MM.1S (cell line): ENCODE results near the gene FNDC10.

Experiments used
- DNase-seq: peaks from one replicate; pipeline ENCODE4 v3.0.0-alpha.2; 2015
- H2AFZ ChIP-seq: fragments of 300-600 bp; sonication (generic); 2 replicates; pipeline ENCODE4 v1.6.0; 2016; ENCODE audit warnings: antibody characterized with exemption, low read length
- H3F3A ChIP-seq: fragments of 300-600 bp; sonication (generic); 2 replicates; pipeline ENCODE4 v1.6.1; 2016; ENCODE audit warnings: mild to moderate bottlenecking, antibody characterized with exemption, low read length, moderate library complexity, mixed read lengths; ENCODE audit not compliant: insufficient read depth
- H3K27ac ChIP-seq: fragments of 300-600 bp; sonication (generic); 2 replicates; pipeline ENCODE4 v1.5.1; 2016; ENCODE audit warnings: mild to moderate bottlenecking, low read length
- H3K27me3 ChIP-seq: fragments of 300-600 bp; sonication (generic); replicated peaks from 2 replicates; pipeline ENCODE4 v1.6.0; 2016; ENCODE audit warnings: low read length; ENCODE audit not compliant: insufficient read depth
- H3K36me3 ChIP-seq: fragments of 300-600 bp; sonication (generic); replicated peaks from 2 replicates; pipeline ENCODE4 v1.6.1; 2016; ENCODE audit warnings: mild to moderate bottlenecking, low read length, mixed read lengths; ENCODE audit not compliant: insufficient read depth
- H3K4me1 ChIP-seq: fragments of 300-600 bp; sonication (generic); 2 replicates; pipeline ENCODE4 v1.6.1; 2016; ENCODE audit warnings: low read length, mixed read lengths
- H3K4me2 ChIP-seq: fragments of 300-600 bp; sonication (generic); 2 replicates; pipeline ENCODE4 v1.6.0; 2016; ENCODE audit warnings: low read depth, low read length
- H3K4me3 ChIP-seq: fragments of 300-600 bp; sonication (generic); 2 replicates; pipeline ENCODE4 v1.5.1; 2016; ENCODE audit warnings: low read length, mixed read lengths
- H3K79me2 ChIP-seq: fragments of 300-600 bp; sonication (generic); 2 replicates; pipeline ENCODE4 v1.6.1; 2016; ENCODE audit warnings: mixed run types, low read length, mixed read lengths
- H3K9ac ChIP-seq: fragments of 300-600 bp; sonication (generic); 2 replicates; pipeline ENCODE4 v1.6.1; 2016; ENCODE audit warnings: low read length, mixed read lengths
- H3K9me2 ChIP-seq: fragments of 300-600 bp; sonication (generic); replicated peaks from 2 replicates; pipeline ENCODE4 v1.6.1; 2016; ENCODE audit warnings: mild to moderate bottlenecking, low read length, mixed read lengths; ENCODE audit not compliant: insufficient read depth
- H3K9me3 ChIP-seq: fragments of 300-600 bp; sonication (generic); replicated peaks from 2 replicates; pipeline ENCODE4 v1.6.1; 2016; ENCODE audit warnings: mild to moderate bottlenecking, low read length, mixed read lengths; ENCODE audit not compliant: insufficient read depth
- H4K20me1 ChIP-seq: fragments of 300-600 bp; sonication (generic); 2 replicates; pipeline ENCODE4 v1.6.1; 2016; ENCODE audit warnings: mild to moderate bottlenecking, low read length, moderate library complexity, mixed read lengths; ENCODE audit not compliant: insufficient read depth
- EZH2 ChIP-seq: fragments of 300-600 bp; sonication (generic); optimal IDR thresholded peaks from 2 replicates; pipeline ENCODE3; 2017; ENCODE audit warnings: low read depth, mild to moderate bottlenecking, antibody characterized with exemption, low read length, mixed read lengths
- EZH2phosphoT487 ChIP-seq: fragments of 300-600 bp; sonication (generic); IDR thresholded peaks from 2 replicates; pipeline ENCODE4 v1.6.1; 2018; ENCODE audit warnings: antibody characterized with exemption, low read length
- TF ChIP-seq, protein P1 (sequence below): fragments of 300-600 bp; sonication (generic); IDR thresholded peaks from 2 replicates; pipeline ENCODE4 v1.5.1; 2016; ENCODE audit warnings: antibody characterized with exemption, low read length, mixed read lengths

The FNDC10 gene

GRCh38 chr1:1623181-1623630 is 23.3 kb upstream of the FNDC10 start:
- Histone ChIP-seq H3K27me3 (no peaks in the 10 kb centered on the region), H3K9me3 (no peaks in the 10 kb centered on the region), H3K4me1 (no peaks in the 10 kb centered on the region), H3K4me2 (no peak overlapping the region), H2AFZ (no peak overlapping the region), H3K79me2 (no peaks in the 10 kb centered on the region), H4K20me1 (no peaks in the 10 kb centered on the region), H3K9ac (no peak overlapping the region), H3K4me3 (no peak overlapping the region), H3K9me2 (no peaks in the 10 kb centered on the region), H3K27ac (no peak overlapping the region), H3F3A (no peaks in the 10 kb centered on the region), H3K36me3 (no peaks in the 10 kb centered on the region)
- DNase-seq = no peak
- TF ChIP-seq, protein P1, sequence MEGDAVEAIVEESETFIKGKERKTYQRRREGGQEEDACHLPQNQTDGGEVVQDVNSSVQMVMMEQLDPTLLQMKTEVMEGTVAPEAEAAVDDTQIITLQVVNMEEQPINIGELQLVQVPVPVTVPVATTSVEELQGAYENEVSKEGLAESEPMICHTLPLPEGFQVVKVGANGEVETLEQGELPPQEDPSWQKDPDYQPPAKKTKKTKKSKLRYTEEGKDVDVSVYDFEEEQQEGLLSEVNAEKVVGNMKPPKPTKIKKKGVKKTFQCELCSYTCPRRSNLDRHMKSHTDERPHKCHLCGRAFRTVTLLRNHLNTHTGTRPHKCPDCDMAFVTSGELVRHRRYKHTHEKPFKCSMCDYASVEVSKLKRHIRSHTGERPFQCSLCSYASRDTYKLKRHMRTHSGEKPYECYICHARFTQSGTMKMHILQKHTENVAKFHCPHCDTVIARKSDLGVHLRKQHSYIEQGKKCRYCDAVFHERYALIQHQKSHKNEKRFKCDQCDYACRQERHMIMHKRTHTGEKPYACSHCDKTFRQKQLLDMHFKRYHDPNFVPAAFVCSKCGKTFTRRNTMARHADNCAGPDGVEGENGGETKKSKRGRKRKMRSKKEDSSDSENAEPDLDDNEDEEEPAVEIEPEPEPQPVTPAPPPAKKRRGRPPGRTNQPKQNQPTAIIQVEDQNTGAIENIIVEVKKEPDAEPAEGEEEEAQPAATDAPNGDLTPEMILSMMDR = no peak
- TF ChIP-seq EZH2 = no peak
- no peak for TF ChIP-seq EZH2phosphoT487

DNA sequence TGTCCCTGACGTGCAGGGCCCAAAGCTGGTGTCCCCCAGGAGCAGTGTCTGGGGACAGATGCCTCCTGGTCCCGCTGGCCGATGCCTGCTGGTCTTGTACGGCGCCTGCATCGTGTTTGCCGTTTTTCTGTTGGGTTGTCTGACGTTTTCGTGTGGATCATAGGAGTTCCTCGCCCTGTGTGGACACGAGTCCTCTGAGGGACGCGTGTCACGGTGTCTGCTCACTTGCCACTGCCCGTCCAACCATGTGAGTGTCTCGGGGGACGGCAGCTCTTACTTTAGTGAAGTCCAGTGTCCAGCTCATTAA is 22.8 kb upstream of the FNDC10 start:
- Histone ChIP-seq H3K4me1 (no peaks in the 10 kb centered on the region), H3K9me2 (no peaks in the 10 kb centered on the region), H3K27me3 (no peaks in the 10 kb centered on the region), H3K4me3 (no peak overlapping the region), H3K9ac (no peak overlapping the region), H3K36me3 (no peaks in the 10 kb centered on the region), H2AFZ (no peak overlapping the region), H3K27ac (no peak overlapping the region), H3K9me3 (no peaks in the 10 kb centered on the region), H3K79me2 (no peaks in the 10 kb centered on the region), H4K20me1 (no peaks in the 10 kb centered on the region), H3F3A (no peaks in the 10 kb centered on the region), H3K4me2 (no peak overlapping the region)
- no peak for DNase-seq
- TF ChIP-seq EZH2phosphoT487 (no peak), EZH2 (no peak)
- TF ChIP-seq, protein P1 = no peak

- Histone ChIP-seq H2AFZ (no peak overlapping the region), H3K9me2 (no peaks in the 10 kb centered on the region), H3K4me1 (no peaks in the 10 kb centered on the region), H3K27ac (no peak overlapping the region), H3K9ac (no peak overlapping the region), H4K20me1 (no peaks in the 10 kb centered on the region), H3K4me3 (no peak overlapping the region), H3K9me3 (no peaks in the 10 kb centered on the region), H3K27me3 (no peaks in the 10 kb centered on the region), H3K79me2 (no peaks in the 10 kb centered on the region; the same call in 1 of the 2 replicates), H3F3A (no peaks in the 10 kb centered on the region), H3K36me3 (no peaks in the 10 kb centered on the region), H3K4me2 (no peak overlapping the region)
- no peak for TF ChIP-seq EZH2
- no peak for TF ChIP-seq EZH2phosphoT487
- TF ChIP-seq, protein P1 = no peak
- DNase-seq = no peak
Observed at GRCh38 chr1:1622010-1622787, 22.3 kb upstream of the FNDC10 start.
